ENCODE results near the gene PRKCD. TPM values are rescaled to one million over a fixed set of nuclear protein-coding genes. Genes with fewer than 3 reads are reported as not detected.
A peak's percentile ranks its signal among the peaks of the same experiment; 100 is the strongest.

The PRKCD gene
- total RNA-seq, 1 donor from 2014 or later, result 36.3 TPM

GRCh38 chr3:53162672-53163443 lies 1.8 kb downstream of the PRKCD start:
- no peaks in the 10 kb centered on the region for H3K27me3 ChIP-seq
- H3K4me3 ChIP-seq, result peak overlapping the region; percentile 88 to 90
- peak overlapping the region; percentile 81 to 93 for H3K27ac ChIP-seq
- intact Hi-C loops (cut with DNase I), result no loop called here
- no peak for TF ChIP-seq CTCF (IDR thresholded peaks at IDR 0.05)
- H3K9me3 ChIP-seq, result no peaks in the 10 kb centered on the region
- H3K36me3 ChIP-seq, result no peaks in the 10 kb centered on the region
- no peak for DNase-seq (ENCODE audit: low spot score in 2 of 2)
- H3K4me1 ChIP-seq, result peaks cover 11 to 39% of the 10 kb centered on the region in 2 donors

GRCh38 chr3:53163444-53164387 lies 2.7 kb downstream of the PRKCD start:
- peak overlapping the region; percentile 81 to 93 for H3K27ac ChIP-seq
- TF ChIP-seq CTCF (IDR thresholded peaks at IDR 0.05), result no peak
- intact Hi-C loops (cut with DNase I), result no loop called here
- no peaks in the 10 kb centered on the region for H3K9me3 ChIP-seq
- DNase-seq (ENCODE audit: low spot score in 2 of 2), result no peak
- H3K36me3 ChIP-seq, result no peaks in the 10 kb centered on the region
- H3K27me3 ChIP-seq, result no peaks in the 10 kb centered on the region
- H3K4me1 ChIP-seq, result peaks cover 11 to 36% of the 10 kb centered on the region in 2 donors
- peak overlapping the region in 1 of 2 donors; percentile 88 for H3K4me3 ChIP-seq

- H3K4me1 ChIP-seq, result peaks cover 5 to 24% of the 10 kb centered on the region in 2 donors
- H3K27ac ChIP-seq, result peak overlapping the region; percentile 27 to 81
- H3K36me3 ChIP-seq, result no peaks in the 10 kb centered on the region
- intact Hi-C loops (cut with DNase I), result no loop called here
- H3K9me3 ChIP-seq, result no peaks in the 10 kb centered on the region
- no peak overlapping the region for H3K4me3 ChIP-seq
- no peak for TF ChIP-seq CTCF (IDR thresholded peaks at IDR 0.05)
- H3K27me3 ChIP-seq, result no peaks in the 10 kb centered on the region
- DNase-seq (ENCODE audit: low spot score in 2 of 2), result no peak
Measured at GRCh38 chr3:53164911-53165310, 3.9 kb downstream of the PRKCD start.

- no peaks in the 10 kb centered on the region for H3K27me3 ChIP-seq
- no peaks in the 10 kb centered on the region for H3K9me3 ChIP-seq
- H3K27ac ChIP-seq, result peak overlapping the region; percentile 61 to 76
- DNase-seq (ENCODE audit: low spot score in 2 of 2), result no peak
- no peaks in the 10 kb centered on the region for H3K36me3 ChIP-seq
- H3K4me1 ChIP-seq, result peaks cover 5 to 21% of the 10 kb centered on the region in 2 donors
- TF ChIP-seq CTCF (IDR thresholded peaks at IDR 0.05), result no peak
- intact Hi-C loops (cut with DNase I), result no loop called here
- peak overlapping the region in 1 of 2 donors; percentile 31 for H3K4me3 ChIP-seq
Measured at GRCh38 chr3:53166206-53166605, 5.2 kb downstream of the PRKCD start.

GRCh38 chr3:53166781-53167291 lies 5.8 kb downstream of the PRKCD start:
- peak; percentile 38 to 83 for DNase-seq (ENCODE audit: low spot score in 2 of 2)
- H3K4me3 ChIP-seq, result peak overlapping the region in 1 of 2 donors; percentile 31
- intact Hi-C loops (cut with DNase I), result no loop called here
- no peaks in the 10 kb centered on the region for H3K36me3 ChIP-seq
- no peak for TF ChIP-seq CTCF (IDR thresholded peaks at IDR 0.05)
- H3K27me3 ChIP-seq, result no peaks in the 10 kb centered on the region
- peaks cover 5 to 21% of the 10 kb centered on the region in 2 donors for H3K4me1 ChIP-seq
- no peaks in the 10 kb centered on the region for H3K9me3 ChIP-seq
- peak overlapping the region; percentile 61 to 76 for H3K27ac ChIP-seq

Data from ascending aorta (tissue), 2 donors.